ENCODE results near the gene BHLHE40.
"Not testable (repeated sequence)": the region's sequence is repeated elsewhere in the genome, so short reads cannot be mapped to it uniquely, and the experiment has no call there.

Gene BHLHE40

DNA sequence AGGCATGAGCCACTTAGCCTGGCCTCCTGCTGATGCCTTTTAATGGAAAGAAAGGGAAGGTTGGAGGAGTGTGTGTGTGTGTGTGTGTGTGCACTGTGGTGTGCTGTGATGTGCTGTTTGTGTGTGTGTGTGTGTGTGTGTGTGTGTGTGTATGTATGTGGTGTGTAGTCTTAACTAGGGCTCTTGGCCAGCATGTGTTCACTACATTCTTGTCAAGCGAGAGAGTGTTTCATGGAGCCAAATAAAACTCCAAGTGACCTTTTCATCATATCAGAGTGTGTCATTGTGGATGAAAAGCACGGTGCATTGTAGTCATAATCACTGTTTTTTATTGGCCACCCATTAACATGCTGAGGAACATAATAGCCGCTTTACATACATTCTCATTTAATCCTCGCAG lies 30.8 kb upstream of the BHLHE40 start:
- Histone ChIP-seq H3K36me3 (ENCODE audit: control insufficient read depth in 1 of 2, insufficient read depth in 2 of 2, low read length in 2 of 2) (no peaks in the 10 kb centered on the region), H3K4me3 (ENCODE audit: low read depth in 1 of 2, low read length in 2 of 2) (no peak overlapping the region), H3K9me3 (ENCODE audit: control insufficient read depth in 1 of 2, low read length in 2 of 2) (no peaks in the 10 kb centered on the region), H3K4me1 (ENCODE audit: control insufficient read depth in 1 of 2, insufficient read depth in 2 of 2, low read length in 2 of 2) (peaks cover 0 to 3% of the 10 kb centered on the region in 2 donors), H3K27ac (ENCODE audit: low read length) (no peak overlapping the region), H3K27me3 (ENCODE audit: low read depth, low read length) (no peaks in the 10 kb centered on the region)

DNA sequence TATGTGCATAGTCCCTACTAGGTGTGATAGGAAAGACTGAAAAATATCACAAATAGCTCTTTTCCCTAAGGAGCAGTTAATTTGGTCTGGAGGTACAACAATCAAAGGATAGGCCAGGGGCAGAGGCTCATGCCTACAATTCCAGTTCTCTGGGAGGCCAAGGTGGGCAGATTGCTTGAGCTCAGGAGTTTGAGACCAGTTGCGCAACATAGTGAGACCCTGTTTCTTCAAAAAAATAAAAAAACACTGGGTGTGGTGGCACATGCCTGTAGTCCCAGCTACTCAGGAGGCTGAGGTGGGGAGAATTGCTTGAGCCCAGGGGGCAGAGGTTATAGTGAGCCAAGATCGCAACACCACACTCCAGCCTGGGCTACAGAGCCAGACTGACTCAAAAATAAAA lies 30.2 kb upstream of the BHLHE40 start:
- no peaks in the 10 kb centered on the region for H3K27me3 ChIP-seq (ENCODE audit: low read depth, low read length)
- H3K9me3 ChIP-seq (ENCODE audit: control insufficient read depth in 1 of 2, low read length in 2 of 2) = no peaks in the 10 kb centered on the region
- H3K27ac ChIP-seq (ENCODE audit: low read length) = no peak overlapping the region
- H3K4me3 ChIP-seq (ENCODE audit: low read depth in 1 of 2, low read length in 2 of 2) = no peak overlapping the region
- H3K36me3 ChIP-seq (ENCODE audit: control insufficient read depth in 1 of 2, insufficient read depth in 2 of 2, low read length in 2 of 2) = no peaks in the 10 kb centered on the region
- H3K4me1 ChIP-seq (ENCODE audit: control insufficient read depth in 1 of 2, insufficient read depth in 2 of 2, low read length in 2 of 2) = peaks cover 0 to 3% of the 10 kb centered on the region in 2 donors

DNA sequence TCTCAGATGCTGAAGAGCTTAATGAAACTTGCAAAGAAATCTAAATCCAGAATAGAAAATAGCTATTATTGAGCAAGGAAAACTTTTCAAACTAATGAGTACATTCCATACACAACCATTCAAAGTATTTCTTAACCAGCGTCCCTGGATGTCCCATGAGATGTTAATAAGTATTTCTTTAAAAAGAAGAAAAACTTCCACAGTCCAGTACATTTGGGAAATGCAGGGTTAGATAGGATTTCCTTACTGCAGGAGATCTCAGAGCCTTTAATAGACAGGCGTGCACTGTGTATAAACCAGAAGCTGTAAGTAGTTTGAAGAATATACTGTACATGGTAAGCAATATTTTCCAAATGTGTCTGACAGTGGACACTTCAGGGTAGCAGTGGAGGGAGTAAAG lies 29.6 kb upstream of the BHLHE40 start:
- Histone ChIP-seq H3K27me3 (ENCODE audit: low read depth, low read length) (no peaks in the 10 kb centered on the region), H3K36me3 (ENCODE audit: control insufficient read depth in 1 of 2, insufficient read depth in 2 of 2, low read length in 2 of 2) (no peaks in the 10 kb centered on the region), H3K4me3 (ENCODE audit: low read depth in 1 of 2, low read length in 2 of 2) (no peak overlapping the region), H3K27ac (ENCODE audit: low read length) (no peak overlapping the region), H3K4me1 (ENCODE audit: control insufficient read depth in 1 of 2, insufficient read depth in 2 of 2, low read length in 2 of 2) (peaks cover 0 to 3% of the 10 kb centered on the region in 2 donors), H3K9me3 (ENCODE audit: control insufficient read depth in 1 of 2, low read length in 2 of 2) (no peaks in the 10 kb centered on the region)

DNA sequence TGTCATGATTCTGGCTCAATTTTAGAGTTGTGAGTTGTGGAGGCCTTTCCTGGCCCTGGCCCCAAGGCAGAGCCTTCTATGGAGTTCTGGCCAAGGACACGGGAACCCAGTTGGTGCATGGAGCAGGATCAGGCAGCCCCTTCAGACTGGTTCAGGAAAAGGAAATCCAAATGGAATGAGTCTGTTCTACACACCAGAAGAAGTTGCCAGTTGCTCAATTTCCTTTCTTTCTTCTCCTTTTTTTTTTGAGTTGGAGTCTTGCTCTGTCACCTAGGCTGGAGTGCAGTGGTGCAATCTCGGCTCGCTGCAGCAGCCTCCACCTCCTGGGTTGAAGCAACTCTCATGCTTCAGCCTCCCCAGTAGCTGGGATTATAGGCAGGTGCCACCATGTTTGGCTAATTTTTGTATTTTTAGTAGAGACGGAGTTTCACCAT lies 28.9 kb upstream of the BHLHE40 start:
- H3K4me3 ChIP-seq (ENCODE audit: low read depth in 1 of 2, low read length in 2 of 2) = no peak overlapping the region
- H3K4me1 ChIP-seq (ENCODE audit: control insufficient read depth in 1 of 2, insufficient read depth in 2 of 2, low read length in 2 of 2) = peaks cover 0 to 3% of the 10 kb centered on the region in 2 donors
- H3K9me3 ChIP-seq (ENCODE audit: control insufficient read depth in 1 of 2, low read length in 2 of 2) = no peaks in the 10 kb centered on the region
- no peaks in the 10 kb centered on the region for H3K27me3 ChIP-seq (ENCODE audit: low read depth, low read length)
- H3K27ac ChIP-seq (ENCODE audit: low read length) = no peak overlapping the region
- no peaks in the 10 kb centered on the region for H3K36me3 ChIP-seq (ENCODE audit: control insufficient read depth in 1 of 2, insufficient read depth in 2 of 2, low read length in 2 of 2)

DNA sequence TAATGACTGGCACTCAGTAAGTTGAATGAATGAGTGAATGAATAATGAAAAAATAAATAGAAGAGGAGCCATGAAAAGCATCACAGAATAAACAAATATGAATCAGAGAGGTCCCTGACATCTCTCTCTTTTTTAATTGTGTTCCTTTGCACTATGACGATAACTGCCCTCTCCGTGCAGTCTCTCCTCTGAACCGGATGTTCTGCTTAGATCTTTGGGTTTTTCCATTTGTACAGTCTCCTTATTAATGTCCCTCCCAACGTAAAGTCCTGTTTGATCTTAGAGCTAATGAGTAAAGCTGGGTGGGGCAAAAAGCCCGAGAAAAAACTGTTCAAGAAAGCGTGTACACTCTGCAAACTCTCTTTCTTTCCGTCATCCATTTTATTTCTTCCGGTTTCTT lies 28.3 kb upstream of the BHLHE40 start:
- no peak overlapping the region for H3K27ac ChIP-seq (ENCODE audit: low read length)
- no peaks in the 10 kb centered on the region for H3K9me3 ChIP-seq (ENCODE audit: control insufficient read depth in 1 of 2, low read length in 2 of 2)
- peaks cover 0 to 3% of the 10 kb centered on the region in 2 donors for H3K4me1 ChIP-seq (ENCODE audit: control insufficient read depth in 1 of 2, insufficient read depth in 2 of 2, low read length in 2 of 2)
- no peaks in the 10 kb centered on the region for H3K27me3 ChIP-seq (ENCODE audit: low read depth, low read length)
- no peaks in the 10 kb centered on the region for H3K36me3 ChIP-seq (ENCODE audit: control insufficient read depth in 1 of 2, insufficient read depth in 2 of 2, low read length in 2 of 2)
- H3K4me3 ChIP-seq (ENCODE audit: low read depth in 1 of 2, low read length in 2 of 2) = no peak overlapping the region

DNA sequence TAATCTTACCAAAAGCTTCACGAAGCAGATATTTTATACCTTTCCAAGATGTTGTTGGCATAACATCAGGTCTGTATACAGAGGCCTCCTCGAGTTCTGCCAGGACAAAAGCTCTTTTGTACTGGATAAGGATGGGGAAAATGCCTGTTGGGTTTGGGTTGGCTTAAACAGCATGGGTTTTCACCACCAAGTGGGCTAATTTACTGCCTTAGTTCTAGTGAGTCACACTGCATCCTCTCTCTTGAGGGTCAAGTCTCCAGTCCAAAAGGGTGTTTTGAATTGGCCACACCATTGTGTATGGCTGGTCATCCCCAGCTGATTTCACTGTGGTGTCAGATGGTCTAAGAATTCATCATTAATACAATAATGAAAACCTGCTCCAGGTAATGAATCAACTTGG lies 26.1 kb upstream of the BHLHE40 start:
- Histone ChIP-seq H3K36me3 (ENCODE audit: control insufficient read depth in 1 of 2, insufficient read depth in 2 of 2, low read length in 2 of 2) (no peaks in the 10 kb centered on the region), H3K4me1 (ENCODE audit: control insufficient read depth in 1 of 2, insufficient read depth in 2 of 2, low read length in 2 of 2) (peaks cover 0 to 3% of the 10 kb centered on the region in 2 donors), H3K4me3 (ENCODE audit: low read depth in 1 of 2, low read length in 2 of 2) (no peak overlapping the region), H3K27me3 (ENCODE audit: low read depth, low read length) (no peaks in the 10 kb centered on the region), H3K9me3 (ENCODE audit: control insufficient read depth in 1 of 2, low read length in 2 of 2) (no peaks in the 10 kb centered on the region), H3K27ac (ENCODE audit: low read length) (no peak overlapping the region)

DNA sequence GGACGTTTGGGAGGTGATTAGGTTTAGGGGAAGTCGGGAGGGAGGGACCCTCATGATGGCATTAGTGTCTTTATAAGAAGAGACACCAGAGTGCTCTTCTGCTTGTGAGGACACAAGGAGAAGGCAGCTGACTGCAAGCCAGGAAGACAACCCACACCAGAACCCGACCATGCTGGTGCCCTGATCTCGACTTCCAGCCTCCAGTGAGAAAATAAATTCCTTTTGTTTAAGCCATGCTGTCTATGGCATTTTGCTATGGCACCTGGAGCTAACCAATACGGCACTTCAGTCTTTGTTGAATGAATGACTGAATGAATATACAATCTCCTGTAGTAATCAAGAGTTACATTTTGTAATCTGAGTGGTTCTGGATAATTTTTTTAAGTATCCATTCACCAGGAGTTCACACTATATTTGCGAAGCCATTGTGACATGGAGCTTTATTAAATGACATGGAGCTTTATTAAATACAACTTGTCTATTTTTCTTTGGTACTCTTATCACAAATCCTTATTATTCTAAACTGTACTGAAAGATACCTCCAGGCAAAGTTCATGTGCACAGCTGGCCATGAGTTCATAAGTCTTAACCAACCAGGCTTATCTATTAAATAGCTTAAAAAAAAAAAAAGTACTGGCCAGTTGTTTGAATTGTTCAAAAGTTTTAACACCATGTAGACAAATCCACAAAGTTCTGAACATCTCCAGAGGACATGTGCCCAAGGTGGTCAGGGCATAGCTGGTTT lies 24.8 kb upstream of the BHLHE40 start:
- no peak overlapping the region for H3K4me3 ChIP-seq (ENCODE audit: low read depth in 1 of 2, low read length in 2 of 2)
- no peaks in the 10 kb centered on the region for H3K9me3 ChIP-seq (ENCODE audit: control insufficient read depth in 1 of 2, low read length in 2 of 2)
- no peaks in the 10 kb centered on the region for H3K36me3 ChIP-seq (ENCODE audit: control insufficient read depth in 1 of 2, insufficient read depth in 2 of 2, low read length in 2 of 2)
- no peaks in the 10 kb centered on the region for H3K27me3 ChIP-seq (ENCODE audit: low read depth, low read length)
- no peak overlapping the region for H3K27ac ChIP-seq (ENCODE audit: low read length)
- peaks cover 0 to 3% of the 10 kb centered on the region in 2 donors for H3K4me1 ChIP-seq (ENCODE audit: control insufficient read depth in 1 of 2, insufficient read depth in 2 of 2, low read length in 2 of 2)

DNA sequence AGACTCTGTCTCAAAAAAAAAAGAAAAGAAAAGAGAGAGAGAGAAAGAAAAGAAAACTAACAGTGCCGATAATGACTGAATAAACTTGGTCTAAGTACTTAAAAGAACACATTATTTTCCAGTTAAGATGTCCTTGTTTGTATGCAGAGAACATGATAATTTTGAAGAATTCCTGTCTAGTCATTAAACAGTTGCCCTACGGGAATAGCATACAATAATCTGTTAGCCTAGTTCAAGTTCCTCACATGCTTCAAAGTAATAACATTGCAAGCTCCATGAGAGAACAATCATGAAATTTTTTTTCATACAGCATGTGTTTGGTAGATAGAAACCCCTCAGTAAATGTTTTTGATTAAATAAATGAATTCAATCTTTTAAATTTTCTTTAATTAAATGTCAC lies 23.1 kb upstream of the BHLHE40 start:
- H3K9me3 ChIP-seq (ENCODE audit: control insufficient read depth in 1 of 2, low read length in 2 of 2) = no peaks in the 10 kb centered on the region
- no peaks in the 10 kb centered on the region for H3K27me3 ChIP-seq (ENCODE audit: low read depth, low read length)
- no peak overlapping the region for H3K4me3 ChIP-seq (ENCODE audit: low read depth in 1 of 2, low read length in 2 of 2)
- H3K4me1 ChIP-seq (ENCODE audit: control insufficient read depth in 1 of 2, insufficient read depth in 2 of 2, low read length in 2 of 2) = peaks cover 0 to 3% of the 10 kb centered on the region in 2 donors
- no peaks in the 10 kb centered on the region for H3K36me3 ChIP-seq (ENCODE audit: control insufficient read depth in 1 of 2, insufficient read depth in 2 of 2, low read length in 2 of 2)
- H3K27ac ChIP-seq (ENCODE audit: low read length) = no peak overlapping the region

DNA sequence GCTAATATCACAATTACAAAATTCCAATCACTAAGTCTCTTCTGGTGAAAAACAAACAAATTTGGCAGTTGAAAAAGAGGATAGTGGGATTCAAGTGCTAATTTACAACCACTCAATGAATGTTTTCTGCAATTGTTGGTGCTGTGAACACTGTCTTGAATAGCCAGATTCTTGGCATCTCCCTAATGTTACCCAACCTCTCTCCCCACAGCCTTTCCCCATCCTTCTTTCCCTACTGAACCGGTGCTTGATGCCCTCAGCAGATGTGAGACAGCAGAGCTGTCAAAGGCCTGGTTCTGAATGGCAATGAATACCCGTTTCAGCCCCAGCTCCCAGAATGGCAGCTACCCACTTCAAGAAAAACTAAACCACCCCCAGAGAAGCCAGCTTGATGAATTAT lies 22.5 kb upstream of the BHLHE40 start:
- no peaks in the 10 kb centered on the region for H3K9me3 ChIP-seq (ENCODE audit: control insufficient read depth in 1 of 2, low read length in 2 of 2)
- H3K27ac ChIP-seq (ENCODE audit: low read length) = no peak overlapping the region
- H3K27me3 ChIP-seq (ENCODE audit: low read depth, low read length) = no peaks in the 10 kb centered on the region
- no peak overlapping the region for H3K4me3 ChIP-seq (ENCODE audit: low read depth in 1 of 2, low read length in 2 of 2)
- no peaks in the 10 kb centered on the region for H3K36me3 ChIP-seq (ENCODE audit: control insufficient read depth in 1 of 2, insufficient read depth in 2 of 2, low read length in 2 of 2)
- peaks cover 0 to 3% of the 10 kb centered on the region in 2 donors for H3K4me1 ChIP-seq (ENCODE audit: control insufficient read depth in 1 of 2, insufficient read depth in 2 of 2, low read length in 2 of 2)

DNA sequence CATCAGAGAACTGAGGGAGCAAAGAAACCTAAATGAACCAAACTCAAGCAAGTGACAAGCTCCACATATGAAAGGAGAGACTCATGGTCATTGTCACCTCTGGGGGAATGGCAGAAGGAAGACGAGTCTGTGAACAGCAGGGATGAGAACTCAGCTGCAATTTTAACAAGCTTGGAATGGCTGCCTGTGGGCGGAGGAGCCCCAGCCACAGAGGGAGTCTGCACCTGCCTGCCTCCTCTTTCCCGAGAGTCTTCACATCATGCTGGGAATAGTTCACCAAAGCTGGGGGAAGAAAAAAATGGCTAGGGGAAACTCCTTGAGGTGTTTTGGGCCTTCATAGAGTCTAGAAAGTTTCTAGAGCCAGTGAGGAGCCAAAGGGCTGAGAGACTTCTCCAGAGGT lies 21.3 kb upstream of the BHLHE40 start:
- no peaks in the 10 kb centered on the region for H3K9me3 ChIP-seq (ENCODE audit: control insufficient read depth in 1 of 2, low read length in 2 of 2)
- no peak overlapping the region for H3K27ac ChIP-seq (ENCODE audit: low read length)
- no peaks in the 10 kb centered on the region for H3K27me3 ChIP-seq (ENCODE audit: low read depth, low read length)
- no peaks in the 10 kb centered on the region for H3K36me3 ChIP-seq (ENCODE audit: control insufficient read depth in 1 of 2, insufficient read depth in 2 of 2, low read length in 2 of 2)
- H3K4me3 ChIP-seq (ENCODE audit: low read depth in 1 of 2, low read length in 2 of 2) = no peak overlapping the region
- peaks cover 0 to 2% of the 10 kb centered on the region in 2 donors for H3K4me1 ChIP-seq (ENCODE audit: control insufficient read depth in 1 of 2, insufficient read depth in 2 of 2, low read length in 2 of 2)

DNA sequence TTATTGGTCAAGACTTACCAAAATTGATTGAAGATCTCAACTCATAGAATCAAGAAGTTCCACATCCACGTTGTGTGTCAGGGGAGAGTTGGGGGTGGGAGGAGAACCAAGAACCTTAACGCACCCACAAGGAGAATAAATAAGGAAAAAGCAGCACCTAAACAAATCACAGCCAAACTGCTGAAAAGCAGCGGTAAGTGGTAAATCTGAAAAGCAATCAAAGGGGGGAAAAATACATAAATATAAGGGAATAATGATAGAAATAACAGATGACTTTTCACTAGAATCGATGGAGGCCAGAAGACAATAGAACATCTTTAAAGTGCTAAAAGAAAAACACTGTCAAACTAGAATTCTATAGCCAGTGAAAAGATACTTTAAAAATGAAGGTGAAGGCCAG lies 20.1 kb upstream of the BHLHE40 start:
- Histone ChIP-seq H3K27me3 (ENCODE audit: low read depth, low read length) (no peaks in the 10 kb centered on the region), H3K4me3 (ENCODE audit: low read depth in 1 of 2, low read length in 2 of 2) (no peak overlapping the region), H3K9me3 (ENCODE audit: control insufficient read depth in 1 of 2, low read length in 2 of 2) (no peaks in the 10 kb centered on the region), H3K27ac (ENCODE audit: low read length) (no peak overlapping the region), H3K36me3 (ENCODE audit: control insufficient read depth in 1 of 2, insufficient read depth in 2 of 2, low read length in 2 of 2) (no peaks in the 10 kb centered on the region), H3K4me1 (ENCODE audit: control insufficient read depth in 1 of 2, insufficient read depth in 2 of 2, low read length in 2 of 2) (no peaks in the 10 kb centered on the region)

DNA sequence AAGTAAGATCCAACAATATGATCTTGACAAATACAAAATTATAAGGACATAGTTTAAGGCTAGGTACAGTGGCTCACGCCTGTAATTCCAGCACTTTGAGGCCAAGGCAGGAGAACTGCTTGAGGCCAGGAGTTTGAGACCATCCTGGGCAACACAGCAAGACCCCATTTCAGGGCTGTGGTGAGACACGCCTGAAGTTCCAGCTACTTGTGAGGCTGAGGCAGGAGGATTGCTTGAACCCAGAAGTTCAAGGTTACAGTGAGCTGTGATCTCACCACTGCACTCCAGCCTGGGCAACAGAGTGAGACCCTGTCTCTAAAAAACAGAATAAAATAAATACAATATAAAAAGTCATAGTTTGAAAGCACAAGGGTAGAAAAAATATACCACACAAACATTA lies 17.4 kb upstream of the BHLHE40 start:
- H3K9me3 ChIP-seq (ENCODE audit: control insufficient read depth in 1 of 2, low read length in 2 of 2); H3K4me1 ChIP-seq (ENCODE audit: control insufficient read depth in 1 of 2, insufficient read depth in 2 of 2, low read length in 2 of 2); H3K27ac ChIP-seq (ENCODE audit: low read length); H3K27me3 ChIP-seq (ENCODE audit: low read depth, low read length); H3K4me3 ChIP-seq (ENCODE audit: low read depth in 1 of 2, low read length in 2 of 2); H3K36me3 ChIP-seq (ENCODE audit: control insufficient read depth in 1 of 2, insufficient read depth in 2 of 2, low read length in 2 of 2): not testable (repeated sequence)

Measured in muscle layer of duodenum (tissue), 2 donors.